Panc1 (cell line): Measurements from ENCODE around the gene POLK. TPM values are rescaled to one million over a fixed set of nuclear protein-coding genes. Genes with fewer than 3 reads are reported as not detected.

ENCODE experiments used
- ATAC-seq: fragments of 200-7000 bp; cut with Tn5 transposase; 2 replicates; pipeline ENCODE4 v1.9.1; 2020; ENCODE audit warnings: mild to moderate bottlenecking, moderate library complexity
- BruUV-seq: library from RNA; stranded (reverse); fragments of 400-500 nt; replicated peaks from 2 replicates; lab custom pipeline; 2021; lab: Mats Ljungman, UMichigan
- CTCF ChIA-PET: fragments of 300-600 bp; sonication (Branson Sonifier 250); formaldehyde crosslinking; loops from one replicate; lab custom pipeline; 2022; ENCODE audit warnings: antibody characterized with exemption; lab: Charles Lee
- POLR2A ChIA-PET: fragments of 300-600 bp; sonication (Branson Sonifier 250); formaldehyde crosslinking; loops from one replicate; lab custom pipeline; 2022; ENCODE audit warnings: antibody characterized with exemption; lab: Charles Lee
- DNase-seq: peaks from one replicate; pipeline ENCODE4 v3.0.0-alpha.2; 2010; ENCODE audit warnings: low read depth, low spot score
- H3K27ac ChIP-seq: 2 replicates; pipeline ENCODE4 v1.5.1; 2011; ENCODE audit warnings: mild to moderate bottlenecking, low read length, inconsistent platforms
- H3K27me3 ChIP-seq: fragments of 200-500 bp; sonication (Bioruptor generic); 2 replicates; pipeline ENCODE4 v1.6.0; 2014; ENCODE audit warnings: low read length, inconsistent platforms; ENCODE audit not compliant: control insufficient read depth, insufficient read depth
- H3K36me3 ChIP-seq: fragments of 200-500 bp; sonication (Bioruptor generic); 2 replicates; pipeline ENCODE4 v1.5.1; 2014; ENCODE audit warnings: inconsistent platforms, mild to moderate bottlenecking, low read length, moderate library complexity; ENCODE audit not compliant: control insufficient read depth, insufficient read depth
- H3K4me1 ChIP-seq: 2 replicates; pipeline ENCODE4 v1.5.1; 2011; ENCODE audit warnings: inconsistent platforms, mild to moderate bottlenecking, low read length, moderate library complexity; ENCODE audit not compliant: control insufficient read depth, insufficient read depth
- H3K4me3 ChIP-seq, 2 experiments: 2 replicates each; pipeline ENCODE4 v1.5.1; 2011 to 2012; ENCODE audit warnings: low read depth in 2 of 2, low read length in 2 of 2, mild to moderate bottlenecking in 2 of 2, inconsistent platforms in 1 of 2, moderate library complexity in 1 of 2
- H3K9me3 ChIP-seq: fragments of 200-500 bp; sonication (Bioruptor generic); 2 replicates; pipeline ENCODE4 v1.5.1; 2014; ENCODE audit warnings: low read depth, mild to moderate bottlenecking, inconsistent platforms, low read length, moderate library complexity; ENCODE audit not compliant: control insufficient read depth, insufficient read depth
- CTCF ChIP-seq: fragments of 450-650 bp; IDR thresholded peaks from 2 replicates; pipeline ENCODE4 v1.5.1; 2017; ENCODE audit warnings: mild to moderate bottlenecking
- POLR2AphosphoS5 ChIP-seq: IDR thresholded peaks from 2 replicates; pipeline ENCODE4 v1.6.1; 2012; ENCODE audit warnings: mild to moderate bottlenecking, low read depth, low read length, moderate library complexity
- REST ChIP-seq, 2 experiments: IDR thresholded peaks; 2 replicates each; pipeline ENCODE4 v1.6.1; 2011 to 2012; ENCODE audit warnings: low read depth in 2 of 2, control low read depth in 1 of 2, low read length in 1 of 2, mild to moderate bottlenecking in 1 of 2, moderate library complexity in 1 of 2; ENCODE audit not compliant: insufficient read depth in 1 of 2
- SIN3A ChIP-seq: IDR thresholded peaks from 2 replicates; pipeline ENCODE4 v1.6.1; 2012; ENCODE audit warnings: low read depth, mild to moderate bottlenecking, low read length, moderate library complexity, borderline replicate concordance; ENCODE audit not compliant: insufficient read depth
- TCF7L2 ChIP-seq: IDR thresholded peaks from 2 replicates; pipeline ENCODE4 v1.6.1; 2011; ENCODE audit warnings: mild to moderate bottlenecking, low read depth, low read length, inconsistent platforms
- in situ Hi-C: cut with HindIII; loops from 2 replicates; pipeline ENCODE4 v1.10.0; 2016; ENCODE audit warnings: low sequenced_read_pairs, low pct_unique_long_range_greater_than_20kb
- intact Hi-C: fragments of 100-400 bp; cut with micrococcal nuclease; formaldehyde crosslinking; loops from one replicate; pipeline ENCODE4 v1.10.0; 2022; ENCODE audit not compliant: unreplicated experiment
- total RNA-seq: library from RNA; stranded (reverse); gene quantifications from one replicate; pipeline ENCODE4 v1.2.1, GENCODE V29; 2021; ENCODE audit not compliant: unreplicated experiment

Gene POLK
- total RNA-seq, 1 experiment from 2014 or later = 21.3 TPM

- no peak overlapping the region for H3K27ac ChIP-seq
- no peak overlapping the region for H3K4me3 ChIP-seq
- intact Hi-C loops = no loop called here
- ATAC-seq (no peak), DNase-seq (no peak)
- TF ChIP-seq CTCF = no peak
- POLR2A ChIA-PET = no interaction called here
- CTCF ChIA-PET = interaction anchor here (0.6 kb wide), 1 partner anchor 18 kb away, joined by 4 read pairs; no protein-coding TSS in a partner anchor
- H3K27me3 ChIP-seq = no peaks in the 10 kb centered on the region
- no peaks in the 10 kb centered on the region for H3K36me3 ChIP-seq
- in situ Hi-C loops = no loop called here
- BruUV-seq = no TSS peak
- peaks cover 16% of the 10 kb centered on the region; the same call in 1 of the 2 replicates for H3K9me3 ChIP-seq
- no peaks in the 10 kb centered on the region for H3K4me1 ChIP-seq
Measured at GRCh38 chr5:75519761-75520160, 8.1 kb downstream of the POLK start.

- ChIA-PET CTCF (no interaction called here), POLR2A (no interaction called here)
- Histone ChIP-seq H3K9me3 (peaks cover 16% of the 10 kb centered on the region; the same call in 1 of the 2 replicates), H3K4me3 (no peak overlapping the region), H3K36me3 (no peaks in the 10 kb centered on the region), H3K27me3 (no peaks in the 10 kb centered on the region), H3K27ac (no peak overlapping the region), H3K4me1 (no peaks in the 10 kb centered on the region)
- TF ChIP-seq SIN3A (no peak), TCF7L2 (no peak), POLR2AphosphoS5 (no peak), REST (IDR thresholded peaks at IDR 0.05; ENCODE audit: insufficient read depth in 1 of 2, low read depth in 2 of 2, low read length in 1 of 2) (no peak), CTCF (no peak)
- no TSS peak for BruUV-seq
- DNase-seq (no peak), ATAC-seq (no peak)
- intact Hi-C loops = no loop called here
- in situ Hi-C loops = no loop called here
Measured at GRCh38 chr5:75521195-75521594, 9.5 kb downstream of the POLK start.
